Endothelial cell of umbilical vein (primary cell): ENCODE measurements around the gene FGA. TPM values are rescaled to one million over a fixed set of nuclear protein-coding genes. Genes with fewer than 3 reads are reported as not detected.

Experiments
- BruUV-seq: library from RNA; stranded (reverse); fragments of 400-500 nt; replicated peaks from 2 replicates; lab custom pipeline; 2021; lab: Mats Ljungman, UMichigan
- CTCF ChIA-PET: fragments of 300-600, 350-600 bp; sonication (Branson Sonifier 250); formaldehyde crosslinking; loops from one replicate; lab custom pipeline; 2021; ENCODE audit warnings: antibody characterized with exemption, inconsistent platforms; lab: Charles Lee
- POLR2A ChIA-PET: fragments of 300-600, 350-600 bp; sonication (Branson Sonifier 250); formaldehyde crosslinking; loops from one replicate; lab custom pipeline; 2021; ENCODE audit warnings: antibody characterized with exemption, inconsistent platforms; lab: Charles Lee
- DNase-seq: peaks from one replicate; pipeline ENCODE4 v3.0.0-alpha.2; 2011; ENCODE audit warnings: low read depth, low spot score
- FAIRE-seq: peaks from 2 replicates; lab custom pipeline; 2011; peaks lifted over from hg19 to GRCh38; lab: Jason Lieb, UNC
- H2AFZ ChIP-seq: 2 replicates; pipeline ENCODE4 v1.6.0; 2012; ENCODE audit warnings: low read depth, low read length, control low read depth, inconsistent platforms
- H3K27ac ChIP-seq: 2 replicates; pipeline ENCODE4 v1.5.1; 2011; ENCODE audit warnings: low read depth, mild to moderate bottlenecking, control low read depth, low read length, moderate library complexity; ENCODE audit not compliant: insufficient read depth
- H3K27me3 ChIP-seq, 2 experiments: 2 replicates each; pipeline versions ENCODE4 v1.6.0 to v1.6.1; 2011; ENCODE audit warnings: low read length in 2 of 2, mixed read lengths in 1 of 2; ENCODE audit not compliant: control insufficient read depth in 2 of 2, insufficient read depth in 2 of 2
- H3K36me3 ChIP-seq, 2 experiments: 2 replicates in 1 of 2; 3 replicates in 1 of 2; pipeline ENCODE4 v1.5.1; 2011; ENCODE audit warnings: low read length in 2 of 2, mild to moderate bottlenecking in 1 of 2, moderate library complexity in 1 of 2; ENCODE audit not compliant: control insufficient read depth in 2 of 2, insufficient read depth in 2 of 2; ENCODE audit errors: extremely low read depth in 1 of 2
- H3K4me1 ChIP-seq: 3 replicates; pipeline ENCODE4 v1.5.1; 2011; ENCODE audit warnings: mild to moderate bottlenecking, low read length; ENCODE audit not compliant: control insufficient read depth, insufficient read depth; ENCODE audit errors: extremely low read depth
- H3K4me2 ChIP-seq: 2 replicates; pipeline ENCODE4 v1.6.1; 2011; ENCODE audit warnings: low read length, control low read depth, mixed read lengths; ENCODE audit not compliant: insufficient read depth
- H3K4me3 ChIP-seq, 3 experiments: fragments of 200-600 bp in 1 of 3; sonication (generic), shearing (Covaris generic) in 1 of 3; replicated peaks in 1 of 3; 2 replicates each; pipeline ENCODE4 v1.5.1; 2011 to 2016; ENCODE audit warnings: control low read depth in 3 of 3, low read length in 3 of 3, mild to moderate bottlenecking in 2 of 3, inconsistent platforms in 1 of 3, low read depth in 1 of 3, moderate library complexity in 1 of 3; ENCODE audit not compliant: insufficient read depth in 1 of 3
- H3K79me2 ChIP-seq: 2 replicates; pipeline ENCODE4 v1.6.0; 2012; ENCODE audit warnings: low read length, inconsistent platforms; ENCODE audit not compliant: control insufficient read depth, insufficient read depth
- H3K9ac ChIP-seq: replicated peaks from 2 replicates; pipeline ENCODE3; 2011; ENCODE audit warnings: low read length, control low read depth; ENCODE audit not compliant: insufficient read depth; ENCODE audit errors: extremely low read depth
- H3K9me1 ChIP-seq: replicated peaks from 3 replicates; pipeline ENCODE4 v1.6.0; 2011; ENCODE audit warnings: mild to moderate bottlenecking, low read length; ENCODE audit not compliant: control insufficient read depth, insufficient read depth; ENCODE audit errors: extremely low read depth
- H3K9me3 ChIP-seq: replicated peaks from 2 replicates; pipeline ENCODE4 v1.5.1; 2012; ENCODE audit warnings: low read length, inconsistent platforms; ENCODE audit not compliant: control insufficient read depth, insufficient read depth
- H4K20me1 ChIP-seq: replicated peaks from 2 replicates; pipeline ENCODE3; 2011; ENCODE audit warnings: mild to moderate bottlenecking, low read length; ENCODE audit not compliant: control insufficient read depth, insufficient read depth; ENCODE audit errors: extremely low read depth
- EZH2 ChIP-seq: IDR thresholded peaks from 2 replicates; pipeline ENCODE4 v1.6.1; 2012; ENCODE audit warnings: borderline replicate concordance, low read depth, mild to moderate bottlenecking, moderate library complexity, low read length, inconsistent platforms; ENCODE audit not compliant: severe bottlenecking
- FOS ChIP-seq: IDR thresholded peaks from 2 replicates; pipeline ENCODE4 v1.6.1; 2011; ENCODE audit warnings: mild to moderate bottlenecking, low read length, moderate library complexity, borderline replicate concordance; ENCODE audit not compliant: insufficient read depth
- GATA2 ChIP-seq: IDR thresholded peaks from 2 replicates; pipeline ENCODE4 v1.7.0; 2011; ENCODE audit warnings: low read depth, mild to moderate bottlenecking, moderate library complexity, mixed read lengths, low read length; ENCODE audit not compliant: insufficient read length, insufficient read depth
- JUN ChIP-seq: IDR thresholded peaks from 2 replicates; pipeline ENCODE4 v1.6.1; 2011; ENCODE audit warnings: borderline replicate concordance, low read depth; ENCODE audit not compliant: insufficient read length, insufficient read depth
- MYC ChIP-seq: IDR thresholded peaks from one replicate; pipeline ENCODE4 v1.6.1; 2011; ENCODE audit warnings: mild to moderate bottlenecking, low read depth, low read length
- POLR2A ChIP-seq: IDR thresholded peaks from 2 replicates; pipeline ENCODE4 v1.6.1; 2012; ENCODE audit warnings: low read depth, mild to moderate bottlenecking, control low read depth, low read length
- POLR2AphosphoS5 ChIP-seq: IDR thresholded peaks from 2 replicates; pipeline ENCODE4 v1.6.1; 2012; ENCODE audit warnings: low read depth, mild to moderate bottlenecking, control low read depth, low read length, moderate library complexity; ENCODE audit not compliant: insufficient read depth
- dilution Hi-C: fragments of 300-500 bp; cut with MboI; formaldehyde crosslinking; loops from one replicate; pipeline ENCODE4 v1.15.0; 2019; ENCODE audit warnings: low sequenced_read_pairs; ENCODE audit not compliant: extremely low pct_ligation_motif_present
- intact Hi-C: fragments of 100-400 bp; cut with micrococcal nuclease; formaldehyde crosslinking; loops from one replicate; pipeline ENCODE4 v1.10.0; 2022
- polyA plus RNA-seq, 4 experiments: library from polyadenylated mRNA; depleted of rRNA in 3 of 4; stranded (reverse) in 3 of 4; unstranded in 1 of 4; fragments of >200 nt; gene quantifications; 2 replicates each; pipeline versions ENCODE4 v1.2.1 to v1.2.3, GENCODE V29; 2011 to 2012; ENCODE audit warnings: missing spikeins in 1 of 4
- total RNA-seq: library from RNA; stranded (reverse); gene quantifications from 2 replicates; pipeline ENCODE4 v1.2.3, GENCODE V29; 2021
- TF ChIP-seq, protein P1 (sequence below), 2 donors: IDR thresholded peaks; 1 replicate in 1 of 2; 2 replicates in 1 of 2; pipeline ENCODE4 v1.5.1; 2011; ENCODE audit warnings: low read length in 2 of 2, mild to moderate bottlenecking in 2 of 2, moderate library complexity in 2 of 2, control low read depth in 1 of 2, inconsistent platforms in 1 of 2, low read depth in 1 of 2; ENCODE audit not compliant: insufficient read depth in 1 of 2; ENCODE audit errors: extremely low read depth in 1 of 2
- TF ChIP-seq, protein P2 (sequence below): IDR thresholded peaks from 2 replicates; pipeline ENCODE4 v1.6.1; 2011; ENCODE audit not compliant: insufficient read depth, insufficient read length

Gene FGA
- total and polyA plus RNA-seq, 2 donors (not counting 3 experiments of a cell fraction or from before 2014, with no cell fraction given), result not detected

DNA sequence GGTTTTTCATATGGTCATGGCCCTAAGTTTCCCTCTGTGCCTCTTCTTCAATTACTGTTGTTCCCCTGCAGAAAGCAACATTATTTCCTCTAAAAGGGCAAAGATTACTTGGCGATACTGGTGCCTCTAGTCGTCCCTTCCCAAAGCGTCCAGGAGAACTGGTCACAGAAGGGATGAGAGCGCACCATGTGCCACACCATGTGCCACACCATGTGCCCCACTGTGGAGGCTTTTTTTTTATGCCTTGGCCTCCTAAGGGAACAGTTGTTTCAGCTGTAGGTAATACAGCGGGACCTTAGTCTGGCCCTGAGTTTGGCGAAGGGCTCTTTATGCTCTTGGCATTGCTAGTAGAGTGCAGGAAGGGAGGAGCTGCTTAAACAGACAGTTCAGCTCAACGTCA, 33.5 kb upstream of the FGA start:
- Histone ChIP-seq H3K27ac (no peak overlapping the region), H3K9me1 (no peaks in the 10 kb centered on the region), H3K36me3 (no peaks in the 10 kb centered on the region), H3K4me2 (no peak overlapping the region), H3K27me3 (peaks cover 16 to 20% of the 10 kb centered on the region in 2 experiments), H4K20me1 (no peaks in the 10 kb centered on the region), H2AFZ (no peak overlapping the region), H3K9me3 (no peaks in the 10 kb centered on the region), H3K4me1 (no peaks in the 10 kb centered on the region), H3K79me2 (no peaks in the 10 kb centered on the region), H3K9ac (no peak overlapping the region), H3K4me3 (no peak overlapping the region)
- intact Hi-C loops (no loop called here), dilution Hi-C loops (no loop called here)
- POLR2A ChIA-PET, result no interaction called here
- DNase-seq (no peak), FAIRE-seq (no peak)
- BruUV-seq, result no TSS peak
- CTCF ChIA-PET, result interaction anchor here (1.1 to 4.8 kb wide), 8 partner anchors 11 to 74 kb away, joined by 3 to 46 read pairs (median 5); partner anchors contain the start of genes FGG and PLRG1
- no peak for TF ChIP-seq POLR2A
- no peak for TF ChIP-seq EZH2
- TF ChIP-seq JUN, result no peak
- TF ChIP-seq, protein P1, sequence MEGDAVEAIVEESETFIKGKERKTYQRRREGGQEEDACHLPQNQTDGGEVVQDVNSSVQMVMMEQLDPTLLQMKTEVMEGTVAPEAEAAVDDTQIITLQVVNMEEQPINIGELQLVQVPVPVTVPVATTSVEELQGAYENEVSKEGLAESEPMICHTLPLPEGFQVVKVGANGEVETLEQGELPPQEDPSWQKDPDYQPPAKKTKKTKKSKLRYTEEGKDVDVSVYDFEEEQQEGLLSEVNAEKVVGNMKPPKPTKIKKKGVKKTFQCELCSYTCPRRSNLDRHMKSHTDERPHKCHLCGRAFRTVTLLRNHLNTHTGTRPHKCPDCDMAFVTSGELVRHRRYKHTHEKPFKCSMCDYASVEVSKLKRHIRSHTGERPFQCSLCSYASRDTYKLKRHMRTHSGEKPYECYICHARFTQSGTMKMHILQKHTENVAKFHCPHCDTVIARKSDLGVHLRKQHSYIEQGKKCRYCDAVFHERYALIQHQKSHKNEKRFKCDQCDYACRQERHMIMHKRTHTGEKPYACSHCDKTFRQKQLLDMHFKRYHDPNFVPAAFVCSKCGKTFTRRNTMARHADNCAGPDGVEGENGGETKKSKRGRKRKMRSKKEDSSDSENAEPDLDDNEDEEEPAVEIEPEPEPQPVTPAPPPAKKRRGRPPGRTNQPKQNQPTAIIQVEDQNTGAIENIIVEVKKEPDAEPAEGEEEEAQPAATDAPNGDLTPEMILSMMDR (IDR thresholded peaks at IDR 0.05; ENCODE audit: extremely low read depth in 1 of 2, insufficient read depth in 1 of 2, low read depth in 1 of 2, low read length in 2 of 2), result no peak
- no peak for TF ChIP-seq GATA2
- no peak for TF ChIP-seq FOS
- no peak for TF ChIP-seq POLR2AphosphoS5
- TF ChIP-seq, protein P2, sequence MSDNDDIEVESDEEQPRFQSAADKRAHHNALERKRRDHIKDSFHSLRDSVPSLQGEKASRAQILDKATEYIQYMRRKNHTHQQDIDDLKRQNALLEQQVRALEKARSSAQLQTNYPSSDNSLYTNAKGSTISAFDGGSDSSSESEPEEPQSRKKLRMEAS, result no peak
- TF ChIP-seq MYC, result no peak
